Activated naive CD4-positive, alpha-beta T cell treated with anti-CD3 and anti-CD28 coated beads, Interleukin-2, amount 50 U/mL, for 24 hours (primary cell): ENCODE results near the gene SLC35D2.
"Not testable (repeated sequence)": the region's sequence is repeated elsewhere in the genome, so short reads cannot be mapped to it uniquely, and the experiment has no call there.

ENCODE experiments used
- H3K27ac Mint-ChIP-seq: one replicate; pipeline ENCODE4 v1.8.0; 2021; ENCODE audit warnings: mild to moderate bottlenecking, mixed read lengths
- H3K27me3 Mint-ChIP-seq: one replicate; pipeline ENCODE4 v1.8.0; 2021; ENCODE audit warnings: mixed read lengths
- H3K36me3 Mint-ChIP-seq: one replicate; pipeline ENCODE4 v1.8.0; 2021; ENCODE audit warnings: mixed read lengths
- H3K4me1 Mint-ChIP-seq: one replicate; pipeline ENCODE4 v1.8.0; 2021; ENCODE audit warnings: mixed read lengths
- H3K4me3 Mint-ChIP-seq: one replicate; pipeline ENCODE4 v1.8.0; 2021; ENCODE audit warnings: mild to moderate bottlenecking, mixed read lengths
- H3K9me3 Mint-ChIP-seq: one replicate; pipeline ENCODE4 v1.8.0; 2021; ENCODE audit warnings: mixed read lengths

Gene SLC35D2

DNA sequence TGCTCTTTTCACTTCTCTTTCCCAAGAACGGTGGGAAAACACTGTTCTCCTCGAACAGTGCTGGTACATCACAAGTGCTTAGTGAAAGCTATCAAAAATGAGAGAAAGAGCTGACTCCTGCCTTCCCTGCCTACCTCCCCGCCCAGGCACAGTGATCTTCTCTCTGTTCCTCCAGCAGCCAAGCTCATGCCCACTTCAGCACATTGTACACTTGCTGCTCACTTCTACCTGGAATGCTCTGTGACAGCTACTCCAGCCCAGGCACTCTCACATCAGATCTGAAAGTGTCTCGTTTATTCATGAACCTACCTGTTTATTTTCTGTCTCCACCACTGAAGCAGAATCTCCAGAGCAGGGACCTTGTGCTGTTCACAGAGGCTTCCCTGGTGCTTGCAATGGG, 1.8 kb downstream of the SLC35D2 start:
- H3K9me3 Mint-ChIP-seq = no peaks in the 10 kb centered on the region
- no peaks in the 10 kb centered on the region for H3K27me3 Mint-ChIP-seq
- no peaks in the 10 kb centered on the region for H3K36me3 Mint-ChIP-seq
- no peak overlapping the region for H3K27ac Mint-ChIP-seq
- peaks cover 36% of the 10 kb centered on the region for H3K4me1 Mint-ChIP-seq
- H3K4me3 Mint-ChIP-seq = no peak overlapping the region

DNA sequence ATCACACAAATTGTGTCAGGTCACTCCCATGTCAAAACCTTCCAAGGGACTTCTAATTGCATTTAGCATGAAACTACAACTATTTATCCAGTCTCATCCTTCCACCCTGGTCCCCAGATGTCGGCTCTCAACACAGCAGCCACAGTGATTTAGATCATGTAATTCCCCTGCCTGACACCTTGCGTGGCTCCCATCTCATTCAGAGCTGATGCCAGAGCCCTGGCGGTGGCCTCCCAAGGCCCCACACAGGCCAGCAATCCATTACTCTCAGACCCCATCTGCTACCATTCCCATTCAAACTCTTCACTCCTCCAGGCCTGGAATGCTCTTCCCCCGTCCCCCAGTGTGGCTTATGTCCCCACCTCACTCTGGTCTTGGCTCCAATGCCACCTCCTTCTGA, 2.4 kb downstream of the SLC35D2 start:
- peaks cover 36% of the 10 kb centered on the region for H3K4me1 Mint-ChIP-seq

DNA sequence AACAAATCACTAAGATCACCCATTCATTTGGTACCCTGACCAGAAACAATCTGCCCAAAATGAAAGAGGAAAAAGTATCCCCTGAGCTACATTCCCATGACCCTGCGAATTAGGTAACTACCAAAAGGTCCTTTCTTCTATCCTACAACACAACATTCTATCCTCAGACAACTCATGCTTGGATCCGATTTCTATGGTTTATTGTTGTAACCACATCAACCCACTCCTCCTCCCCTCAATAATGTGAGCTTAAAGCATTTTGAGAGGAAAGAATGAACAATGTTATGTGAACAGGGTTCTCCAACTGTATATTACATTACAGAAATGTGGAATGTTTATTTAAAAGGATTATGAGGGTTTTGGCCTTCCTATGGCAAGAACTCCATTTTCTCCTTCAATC, 4.0 kb downstream of the SLC35D2 start:
- Mint-ChIP-seq H3K4me1 (peaks cover 36% of the 10 kb centered on the region), H3K4me3 (no peak overlapping the region), H3K9me3 (no peaks in the 10 kb centered on the region), H3K27ac (no peak overlapping the region), H3K27me3 (no peaks in the 10 kb centered on the region), H3K36me3 (no peaks in the 10 kb centered on the region)

More for the DNA sequence above, 2.4 kb downstream of the SLC35D2 start:
- no peak overlapping the region for H3K27ac Mint-ChIP-seq
- H3K36me3 Mint-ChIP-seq = no peaks in the 10 kb centered on the region
- H3K4me3 Mint-ChIP-seq = no peak overlapping the region
- no peaks in the 10 kb centered on the region for H3K27me3 Mint-ChIP-seq
- no peaks in the 10 kb centered on the region for H3K9me3 Mint-ChIP-seq

DNA sequence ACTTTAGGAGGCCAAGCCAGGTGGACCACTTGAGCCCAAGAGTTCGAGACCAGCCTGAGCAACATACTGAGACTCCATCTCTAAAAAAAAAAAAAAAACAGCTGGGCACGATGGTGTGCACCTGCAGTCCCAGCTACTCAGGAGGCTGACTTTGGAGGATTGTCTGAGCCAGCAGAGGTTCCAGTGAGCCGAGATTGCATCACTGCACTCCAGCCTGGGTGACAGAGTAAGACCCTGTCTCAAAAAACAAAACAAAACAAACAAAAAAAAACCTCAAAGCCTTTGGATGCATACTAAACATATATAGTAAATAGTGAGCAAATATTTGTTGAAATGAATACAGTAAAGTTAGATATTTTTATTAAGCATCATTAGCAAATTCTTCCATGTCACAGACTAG, 5.3 kb downstream of the SLC35D2 start:
- Mint-ChIP-seq H3K27me3 (no peaks in the 10 kb centered on the region), H3K36me3 (no peaks in the 10 kb centered on the region), H3K4me1 (peaks cover 30% of the 10 kb centered on the region), H3K9me3 (no peaks in the 10 kb centered on the region), H3K4me3 (no peak overlapping the region), H3K27ac (no peak overlapping the region)

DNA sequence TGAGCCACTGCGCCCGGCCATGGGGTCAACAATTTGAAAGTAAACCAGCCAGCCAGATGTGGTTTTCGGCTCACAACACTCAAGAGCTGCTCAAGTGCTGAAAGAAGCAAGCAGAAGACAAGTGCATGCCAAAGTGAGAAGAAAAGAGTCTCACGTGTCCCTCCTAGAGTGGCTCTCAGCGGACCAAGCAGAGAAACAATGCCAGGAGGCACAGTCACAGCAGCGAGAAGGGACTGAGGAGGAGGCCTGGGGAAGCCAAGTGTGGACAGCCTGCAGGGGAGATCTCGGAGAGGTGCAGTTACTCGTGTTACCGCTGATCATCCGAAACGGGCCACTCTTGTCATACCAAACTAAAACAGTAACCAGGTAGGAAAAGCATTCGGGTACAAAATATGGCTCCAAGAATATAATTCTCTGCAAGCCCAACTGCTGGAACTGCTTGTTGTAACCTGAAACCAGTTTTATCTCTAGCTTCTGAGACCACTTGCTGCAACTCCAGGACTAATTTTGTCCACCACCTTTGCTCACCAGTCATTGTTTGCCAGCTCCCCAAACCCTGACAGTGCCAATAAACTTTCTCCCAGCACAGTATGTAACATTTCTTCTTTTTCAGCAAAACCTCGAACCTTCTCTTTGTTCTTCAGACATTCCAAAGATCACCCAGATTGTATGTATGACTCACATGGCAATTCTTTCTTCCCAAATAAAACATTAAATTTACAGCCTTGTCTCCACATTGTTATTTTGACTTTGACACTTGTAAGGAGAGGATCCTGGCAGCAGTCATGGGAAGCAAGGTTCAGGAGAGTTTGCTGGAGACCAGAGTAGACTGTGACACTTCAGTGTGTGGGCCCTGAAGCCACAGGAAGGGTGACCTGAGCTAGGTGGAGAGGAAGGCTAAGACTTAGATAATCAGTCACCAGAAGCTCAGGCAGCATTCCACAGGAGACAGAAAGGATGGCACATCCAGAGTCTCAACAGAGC, 6.3 kb downstream of the SLC35D2 start:
- no peaks in the 10 kb centered on the region for H3K36me3 Mint-ChIP-seq
- no peaks in the 10 kb centered on the region for H3K9me3 Mint-ChIP-seq
- H3K4me1 Mint-ChIP-seq = peaks cover 23% of the 10 kb centered on the region
- no peak overlapping the region for H3K27ac Mint-ChIP-seq
- no peak overlapping the region for H3K4me3 Mint-ChIP-seq
- no peaks in the 10 kb centered on the region for H3K27me3 Mint-ChIP-seq

DNA sequence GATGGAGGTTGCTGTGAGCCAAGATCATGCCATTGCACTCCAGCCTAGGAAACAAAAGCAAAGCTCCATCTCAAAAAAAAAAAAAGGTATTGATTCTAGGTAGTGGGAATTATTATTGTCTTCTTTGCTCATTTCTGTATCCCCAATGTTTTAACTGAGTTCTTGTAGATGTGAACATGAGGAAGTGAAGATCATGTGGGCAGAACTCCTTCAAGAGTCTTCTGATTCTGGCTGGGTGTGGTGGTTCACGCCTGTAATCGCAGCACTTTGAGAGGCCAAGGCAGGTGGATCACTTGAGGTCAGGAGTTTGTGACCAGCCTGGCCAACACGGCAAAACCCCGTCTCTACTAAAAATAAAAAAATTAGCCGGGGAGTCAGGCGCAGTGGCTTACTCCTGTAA, 8.0 kb downstream of the SLC35D2 start:
- H3K27me3 Mint-ChIP-seq, H3K9me3 Mint-ChIP-seq, H3K36me3 Mint-ChIP-seq, H3K27ac Mint-ChIP-seq, H3K4me3 Mint-ChIP-seq: not testable (repeated sequence)
- peaks cover 11% of the 10 kb centered on the region for H3K4me1 Mint-ChIP-seq

DNA sequence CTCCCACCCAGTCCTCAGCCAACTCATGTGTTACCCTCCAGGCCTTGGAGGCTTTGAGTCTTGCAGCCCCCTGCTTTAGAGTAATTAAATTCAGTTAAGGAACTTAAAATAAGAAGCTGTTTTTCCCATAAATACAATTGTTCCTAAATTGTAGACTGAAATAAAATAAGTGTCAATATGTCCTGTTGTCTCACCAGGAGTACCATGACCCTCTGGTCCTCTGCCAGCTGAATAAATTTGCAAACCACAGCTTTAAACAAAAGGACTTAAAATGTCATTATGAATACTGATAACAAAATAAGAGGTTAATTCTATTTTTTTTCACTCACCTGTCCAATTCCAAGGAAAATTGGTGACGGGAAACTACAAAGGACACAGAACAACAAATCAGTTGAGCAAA, 15.6 kb downstream of the SLC35D2 start:
- H3K27ac Mint-ChIP-seq = no peak overlapping the region
- peaks cover 6% of the 10 kb centered on the region for H3K36me3 Mint-ChIP-seq
- no peak overlapping the region for H3K4me3 Mint-ChIP-seq
- no peaks in the 10 kb centered on the region for H3K9me3 Mint-ChIP-seq
- H3K4me1 Mint-ChIP-seq = no peaks in the 10 kb centered on the region
- no peaks in the 10 kb centered on the region for H3K27me3 Mint-ChIP-seq

DNA sequence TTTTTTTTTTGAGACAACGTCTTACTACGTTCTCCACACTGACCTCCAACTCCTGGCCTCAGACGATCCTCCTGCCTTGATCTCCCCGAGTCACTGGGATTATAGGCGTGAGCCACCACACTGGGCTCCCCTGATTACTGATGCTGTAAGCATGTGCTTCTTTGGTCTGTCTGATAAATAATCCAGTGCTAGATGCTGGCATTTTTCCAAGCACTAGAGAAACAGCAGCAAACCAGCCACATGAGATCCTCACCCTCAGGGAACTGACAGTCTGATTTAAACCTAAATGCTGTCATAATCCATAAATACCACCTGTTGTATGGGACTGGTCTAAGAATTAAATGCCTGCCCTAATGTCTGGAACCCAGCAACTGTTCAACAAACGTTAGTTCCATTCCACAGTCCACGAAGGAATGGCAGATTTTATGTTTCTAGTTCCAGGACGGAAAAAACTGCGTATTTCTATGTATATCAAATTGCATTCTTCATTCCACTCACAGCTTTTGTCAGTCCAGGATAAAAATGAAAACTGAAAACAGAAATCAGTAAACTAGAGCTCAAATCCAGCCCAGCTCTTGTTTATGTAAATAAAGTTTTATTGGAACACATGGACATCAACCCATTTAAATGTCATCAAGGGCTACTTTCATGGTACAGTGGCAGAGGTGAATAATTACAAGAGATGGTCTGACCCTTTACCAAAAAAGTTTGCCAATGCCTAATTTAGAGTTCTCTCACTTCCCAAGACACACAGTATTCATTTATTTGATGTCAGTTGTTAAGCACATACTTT, 20.1 kb downstream of the SLC35D2 start:
- H3K27ac Mint-ChIP-seq = no peak overlapping the region
- H3K27me3 Mint-ChIP-seq = no peaks in the 10 kb centered on the region
- H3K4me1 Mint-ChIP-seq = no peaks in the 10 kb centered on the region
- H3K9me3 Mint-ChIP-seq = no peaks in the 10 kb centered on the region
- H3K4me3 Mint-ChIP-seq = no peak overlapping the region
- H3K36me3 Mint-ChIP-seq = peaks cover 8% of the 10 kb centered on the region

DNA sequence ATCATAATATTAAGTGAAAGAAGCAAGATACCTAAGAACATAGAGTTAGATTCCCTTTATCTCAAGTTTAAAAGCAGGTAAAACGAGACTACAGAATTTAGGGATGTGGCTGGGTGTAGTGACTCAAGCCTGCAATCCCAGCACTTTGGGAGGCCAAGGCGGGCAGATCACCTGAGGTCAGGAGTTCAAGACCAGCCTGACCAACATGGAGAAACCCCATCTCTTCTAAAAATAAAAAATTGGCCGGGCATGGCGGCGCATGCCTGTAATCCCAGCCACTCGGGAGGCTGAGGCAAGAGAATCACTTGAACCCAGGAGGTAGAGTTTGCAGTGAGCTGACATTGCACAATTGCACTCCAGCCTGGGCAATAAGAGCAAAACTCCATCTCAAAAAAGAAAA, 21.4 kb downstream of the SLC35D2 start:
- not testable (repeated sequence) for H3K27me3 Mint-ChIP-seq, H3K4me1 Mint-ChIP-seq, H3K4me3 Mint-ChIP-seq, H3K9me3 Mint-ChIP-seq, H3K27ac Mint-ChIP-seq, H3K36me3 Mint-ChIP-seq

DNA sequence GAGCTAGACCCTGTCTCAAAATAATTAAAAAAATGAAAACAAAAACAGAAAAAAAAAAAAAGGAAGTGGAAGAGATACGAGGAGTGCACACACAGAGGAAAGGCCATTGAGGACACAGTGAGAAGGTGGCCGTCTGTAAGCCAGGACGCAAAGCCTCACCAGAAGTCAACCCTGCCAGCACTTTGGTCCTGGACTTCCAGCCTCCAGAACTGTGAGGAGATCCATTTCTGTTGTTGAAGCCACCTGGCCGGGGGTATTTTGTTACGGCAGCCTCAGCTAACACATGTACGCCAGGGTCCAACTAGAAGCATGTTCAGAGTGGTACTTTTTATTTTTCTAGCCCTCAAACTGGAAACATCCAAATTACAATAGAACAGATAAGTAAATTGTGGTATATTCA, 21.8 kb downstream of the SLC35D2 start:
- Mint-ChIP-seq H3K4me3 (no peak overlapping the region), H3K4me1 (no peaks in the 10 kb centered on the region), H3K9me3 (no peaks in the 10 kb centered on the region), H3K36me3 (peaks cover 8% of the 10 kb centered on the region), H3K27me3 (no peaks in the 10 kb centered on the region), H3K27ac (no peak overlapping the region)

DNA sequence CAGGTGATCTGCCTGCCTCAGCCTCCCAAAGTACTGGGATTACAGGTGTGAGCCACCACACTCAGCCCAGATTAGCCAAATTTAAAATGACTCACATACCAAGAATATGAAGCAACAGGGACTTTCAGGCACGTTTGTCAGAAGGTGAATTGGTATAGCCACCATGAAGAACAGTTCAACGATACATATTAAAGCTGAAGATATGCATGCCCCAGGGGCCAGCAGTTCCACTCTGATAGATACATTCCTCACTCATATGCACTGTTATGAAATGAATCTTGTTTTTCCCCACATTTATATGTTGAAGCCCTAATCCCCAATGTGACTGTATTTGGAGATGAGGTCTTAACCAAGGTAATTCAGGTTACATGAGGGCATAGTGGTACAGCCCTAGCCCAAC, 22.5 kb downstream of the SLC35D2 start:
- peaks cover 8% of the 10 kb centered on the region for H3K36me3 Mint-ChIP-seq
- no peak overlapping the region for H3K27ac Mint-ChIP-seq

DNA sequence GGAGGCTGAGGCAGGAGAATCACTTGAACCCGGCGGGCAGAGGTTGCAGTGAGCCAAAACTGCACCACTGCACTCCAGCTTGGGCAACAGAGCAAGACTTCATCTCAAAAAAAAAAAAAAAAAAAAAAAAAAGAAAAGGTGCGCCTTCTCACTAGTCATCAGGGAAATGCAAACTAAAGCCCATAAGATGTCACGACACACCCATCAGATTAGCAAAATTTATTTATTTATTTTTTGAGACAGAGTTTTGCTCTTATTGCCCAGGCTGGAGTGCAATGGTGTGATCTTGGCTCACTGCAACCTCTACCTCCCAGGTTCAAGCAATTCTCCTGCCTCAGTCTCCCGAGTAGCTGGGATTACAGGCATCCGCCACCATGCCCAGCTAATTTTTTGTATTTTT, 23.0 kb downstream of the SLC35D2 start:
- H3K27me3 Mint-ChIP-seq = not testable (repeated sequence)

More for the DNA sequence above, 22.5 kb downstream of the SLC35D2 start:
- no peaks in the 10 kb centered on the region for H3K27me3 Mint-ChIP-seq
- no peaks in the 10 kb centered on the region for H3K4me1 Mint-ChIP-seq
- H3K4me3 Mint-ChIP-seq = no peak overlapping the region
- no peaks in the 10 kb centered on the region for H3K9me3 Mint-ChIP-seq

DNA sequence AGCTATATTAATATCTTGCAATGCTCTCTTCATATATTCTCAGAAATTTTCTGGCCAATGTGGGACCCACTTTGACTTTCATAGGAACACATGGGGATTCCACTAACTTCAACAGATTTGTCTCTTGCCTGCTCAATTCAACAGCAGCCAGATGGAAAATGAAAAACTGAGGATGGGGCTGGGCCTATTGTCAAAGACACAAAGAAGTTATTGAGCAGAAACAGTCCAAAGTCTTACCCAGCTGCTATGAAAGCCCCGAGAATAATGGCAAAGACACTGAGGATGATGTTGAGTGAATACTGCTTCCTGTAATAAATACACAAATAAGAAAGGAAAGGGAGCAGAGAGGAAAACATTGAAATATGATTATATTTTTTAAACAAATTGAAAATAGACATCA, 32.6 kb downstream of the SLC35D2 start:
- H3K27me3 Mint-ChIP-seq = no peaks in the 10 kb centered on the region
- H3K4me1 Mint-ChIP-seq = no peaks in the 10 kb centered on the region
- no peak overlapping the region for H3K4me3 Mint-ChIP-seq
- no peak overlapping the region for H3K27ac Mint-ChIP-seq
- H3K36me3 Mint-ChIP-seq = peaks cover 12% of the 10 kb centered on the region
- no peaks in the 10 kb centered on the region for H3K9me3 Mint-ChIP-seq

More for the DNA sequence above, 23.0 kb downstream of the SLC35D2 start:
- H3K4me1 Mint-ChIP-seq, H3K27ac Mint-ChIP-seq, H3K36me3 Mint-ChIP-seq, H3K4me3 Mint-ChIP-seq, H3K9me3 Mint-ChIP-seq: not testable (repeated sequence)

DNA sequence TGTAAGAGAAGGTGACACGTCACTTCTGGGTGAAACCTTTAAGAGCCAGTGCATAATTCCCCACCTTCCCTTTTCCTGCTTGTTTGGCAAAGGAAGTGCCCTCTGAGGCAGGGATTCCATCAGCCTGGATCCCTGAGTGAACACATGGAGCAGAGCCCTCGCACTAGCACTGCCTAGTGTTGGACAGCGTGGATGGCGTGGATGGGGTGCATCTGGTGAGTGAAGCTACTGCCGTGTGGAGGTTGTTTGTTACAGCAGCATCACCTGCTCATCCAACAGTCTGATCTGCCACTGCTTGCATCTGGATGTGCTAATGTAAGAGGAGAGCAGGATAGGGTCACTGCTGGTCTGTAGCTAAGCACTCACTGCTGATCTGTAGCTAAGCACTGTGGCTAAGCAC, 35.2 kb downstream of the SLC35D2 start:
- no peak overlapping the region for H3K4me3 Mint-ChIP-seq
- no peaks in the 10 kb centered on the region for H3K9me3 Mint-ChIP-seq
- H3K4me1 Mint-ChIP-seq = no peaks in the 10 kb centered on the region
- peaks cover 12% of the 10 kb centered on the region for H3K36me3 Mint-ChIP-seq
- H3K27me3 Mint-ChIP-seq = no peaks in the 10 kb centered on the region
- H3K27ac Mint-ChIP-seq = no peak overlapping the region

DNA sequence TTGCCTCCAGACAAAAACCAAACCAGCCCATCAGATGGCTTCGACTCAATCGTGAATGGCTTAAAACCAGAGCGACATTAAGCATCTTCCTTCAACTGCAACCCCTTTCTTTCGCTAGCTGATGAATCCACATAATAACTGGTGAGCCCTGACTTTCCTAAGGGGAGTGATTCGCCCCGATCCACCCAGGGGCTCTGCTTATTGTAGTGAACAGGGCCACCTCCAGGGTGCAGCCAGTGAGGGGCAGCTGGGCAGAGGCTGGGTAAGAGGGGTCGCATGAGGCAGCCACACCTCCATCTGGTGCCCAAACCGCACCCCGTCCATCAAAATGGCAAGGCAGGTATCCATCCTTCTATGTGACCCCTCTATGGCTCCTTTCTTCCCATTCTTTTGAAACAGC, 38.0 kb downstream of the SLC35D2 start:
- no peaks in the 10 kb centered on the region for H3K27me3 Mint-ChIP-seq
- no peak overlapping the region for H3K27ac Mint-ChIP-seq
- peaks cover 12% of the 10 kb centered on the region for H3K36me3 Mint-ChIP-seq
- H3K4me3 Mint-ChIP-seq = no peak overlapping the region
- H3K4me1 Mint-ChIP-seq = no peaks in the 10 kb centered on the region
- no peaks in the 10 kb centered on the region for H3K9me3 Mint-ChIP-seq
